NCI-H2171 (cell line): ENCODE results near the gene PFKP.

Experiments
- DNase-seq: peaks from one replicate; lab custom pipeline; 2025; lab: John Stamatoyannopoulos, UW

Gene PFKP

GRCh38 chr10:3116508-3117100 is 49.3 kb downstream of the PFKP start:
- DNase-seq, result no peak

- no peak for DNase-seq
These were observed 50.1 kb downstream of the PFKP start for GRCh38 chr10:3117486-3117885.

GRCh38 chr10:3118641-3119091 is 51.3 kb downstream of the PFKP start:
- DNase-seq, result no peak

GRCh38 chr10:3119796-3120459 is 52.6 kb downstream of the PFKP start:
- DNase-seq, result no peak

- no peak for DNase-seq
These were observed 54.7 kb downstream of the PFKP start for GRCh38 chr10:3122034-3122433.

- DNase-seq, result no peak
These were observed 55.3 kb downstream of the PFKP start for GRCh38 chr10:3122486-3123205.

- DNase-seq, result no peak
These were observed 56.4 kb downstream of the PFKP start for GRCh38 chr10:3123571-3124411.

- no peak for DNase-seq
These were observed 57.2 kb downstream of the PFKP start for GRCh38 chr10:3124412-3125175.

- no peak for DNase-seq
These were observed 58.3 kb downstream of the PFKP start for GRCh38 chr10:3125527-3126170.

GRCh38 chr10:3126249-3126648 is 58.9 kb downstream of the PFKP start:
- DNase-seq, result no peak

GRCh38 chr10:3126741-3127346 is 59.5 kb downstream of the PFKP start:
- DNase-seq, result peak; percentile 81

- DNase-seq, result no peak
These were observed 60.6 kb downstream of the PFKP start for GRCh38 chr10:3127921-3128320.

- no peak for DNase-seq
These were observed 61.2 kb downstream of the PFKP start for GRCh38 chr10:3128379-3129130.

GRCh38 chr10:3129581-3130340 is 62.4 kb downstream of the PFKP start:
- DNase-seq, result no peak

- DNase-seq, result no peak
These were observed 63.8 kb downstream of the PFKP start for GRCh38 chr10:3131098-3131497.

GRCh38 chr10:3132036-3133025 is 65.0 kb downstream of the PFKP start:
- no peak for DNase-seq

GRCh38 chr10:3133948-3134347 is 66.6 kb downstream of the PFKP start:
- DNase-seq, result no peak

- no peak for DNase-seq
These were observed 67.7 kb downstream of the PFKP start for GRCh38 chr10:3135006-3135405.
